ENCODE results near the gene KIAA1614.
A peak's percentile ranks its signal among the peaks of the same experiment; 100 is the strongest.

KIAA1614 gene

DNA sequence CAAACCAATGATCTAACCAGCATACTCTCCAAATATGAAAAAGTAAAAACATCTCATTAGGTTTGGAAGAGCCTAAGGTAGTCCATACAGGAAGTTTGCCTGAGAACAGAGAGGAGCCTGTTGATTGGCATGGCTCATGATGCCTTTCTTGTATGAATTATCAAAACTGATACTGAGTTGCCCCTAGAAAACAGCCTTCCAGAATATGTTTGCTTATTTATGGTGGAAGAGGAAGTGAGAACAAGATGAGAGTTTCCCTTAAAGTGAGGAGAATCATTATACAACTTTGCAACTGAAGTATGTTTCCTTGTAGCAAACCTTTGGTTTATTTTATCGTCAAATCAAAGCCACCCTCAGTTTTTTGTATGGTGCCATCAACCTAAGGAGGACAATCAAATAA is 23.8 kb upstream of the KIAA1614 start:
- Histone ChIP-seq H3K27ac (replicated peaks) (no peak overlapping the region), H3K27me3 (ENCODE audit: insufficient read depth, poor library complexity, severe bottlenecking) (no peaks in the 10 kb centered on the region), H3K4me3 (replicated peaks; ENCODE audit: insufficient read depth, low read length) (no peak overlapping the region)
- DNase-seq (ENCODE audit: low read depth in 1 of 2, low spot score in 1 of 2): no peak
- TF ChIP-seq SPI1 (IDR thresholded peaks at IDR 0.05; ENCODE audit: borderline replicate concordance, low read depth): peak; percentile 61
- no peak for TF ChIP-seq CTCF (IDR thresholded peaks at IDR 0.05; ENCODE audit: insufficient read depth, low read length)
- no peak for TF ChIP-seq POLR2AphosphoS5 (IDR thresholded peaks at IDR 0.05; ENCODE audit: low read depth)

DNA sequence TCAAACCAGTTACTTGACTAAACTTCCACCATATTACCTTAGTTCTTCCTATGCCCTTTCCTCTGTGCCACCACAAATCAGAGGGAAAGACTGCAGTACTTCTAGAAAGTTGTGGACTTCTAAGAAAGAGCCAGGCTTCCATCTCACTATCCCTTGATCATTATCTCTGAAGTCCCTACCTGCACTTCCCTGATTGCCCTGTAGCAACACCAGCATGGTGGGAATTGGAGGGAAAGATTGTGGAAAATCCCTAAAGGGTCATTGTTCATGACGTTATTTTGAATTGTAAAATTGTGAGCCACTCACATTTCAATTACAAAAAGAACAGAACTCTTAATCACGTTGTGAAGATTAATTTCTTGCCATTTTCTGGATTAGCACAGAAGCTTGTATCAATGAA is 23.4 kb upstream of the KIAA1614 start:
- DNase-seq (ENCODE audit: low read depth in 1 of 2, low spot score in 1 of 2): no peak
- TF ChIP-seq POLR2AphosphoS5 (IDR thresholded peaks at IDR 0.05; ENCODE audit: low read depth) (no peak), GABPA (IDR thresholded peaks at IDR 0.05; ENCODE audit: low read depth) (no peak), CTCF (IDR thresholded peaks at IDR 0.05; ENCODE audit: insufficient read depth, low read length) (no peak), SPI1 (IDR thresholded peaks at IDR 0.05; ENCODE audit: borderline replicate concordance, low read depth) (no peak), REST (IDR thresholded peaks at IDR 0.05; ENCODE audit: insufficient replicate concordance, low read depth) (no peak)
- Histone ChIP-seq H3K27ac (replicated peaks) (no peak overlapping the region), H3K27me3 (ENCODE audit: insufficient read depth, poor library complexity, severe bottlenecking) (no peaks in the 10 kb centered on the region), H3K4me3 (replicated peaks; ENCODE audit: insufficient read depth, low read length) (no peak overlapping the region)

- DNase-seq (ENCODE audit: low read depth in 1 of 2, low spot score in 1 of 2): no peak
- TF ChIP-seq CTCF (IDR thresholded peaks at IDR 0.05; ENCODE audit: insufficient read depth, low read length) (no peak), REST (IDR thresholded peaks at IDR 0.05; ENCODE audit: insufficient replicate concordance, low read depth) (no peak), GABPA (IDR thresholded peaks at IDR 0.05; ENCODE audit: low read depth) (no peak), POLR2AphosphoS5 (IDR thresholded peaks at IDR 0.05; ENCODE audit: low read depth) (no peak), SPI1 (IDR thresholded peaks at IDR 0.05; ENCODE audit: borderline replicate concordance, low read depth) (no peak)
- Histone ChIP-seq H3K4me3 (replicated peaks; ENCODE audit: insufficient read depth, low read length) (no peak overlapping the region), H3K27me3 (ENCODE audit: insufficient read depth, poor library complexity, severe bottlenecking) (no peaks in the 10 kb centered on the region), H3K27ac (replicated peaks) (no peak overlapping the region)
These were observed 20.4 kb upstream of the KIAA1614 start for GRCh38 chr1:180892272-180892671.

GRCh38 chr1:180892675-180893074 is 20.0 kb upstream of the KIAA1614 start:
- no peak overlapping the region for H3K4me3 ChIP-seq (replicated peaks; ENCODE audit: insufficient read depth, low read length)
- TF ChIP-seq POLR2AphosphoS5 (IDR thresholded peaks at IDR 0.05; ENCODE audit: low read depth) (no peak), SPI1 (IDR thresholded peaks at IDR 0.05; ENCODE audit: borderline replicate concordance, low read depth) (no peak), CTCF (IDR thresholded peaks at IDR 0.05; ENCODE audit: insufficient read depth, low read length) (no peak), REST (IDR thresholded peaks at IDR 0.05; ENCODE audit: insufficient replicate concordance, low read depth) (no peak), GABPA (IDR thresholded peaks at IDR 0.05; ENCODE audit: low read depth) (no peak)
- DNase-seq (ENCODE audit: low read depth in 1 of 2, low spot score in 1 of 2): no peak
- no peaks in the 10 kb centered on the region for H3K27me3 ChIP-seq (ENCODE audit: insufficient read depth, poor library complexity, severe bottlenecking)
- no peak overlapping the region for H3K27ac ChIP-seq (replicated peaks)

Data from HL-60 (cell line).